CD4-positive, CD25-positive, alpha-beta regulatory T cell (primary cell): ENCODE measurements around the gene SCYL3. TPM values are rescaled to one million over a fixed set of nuclear protein-coding genes. Genes with fewer than 3 reads are reported as not detected.

Source experiments
- ATAC-seq, 2 donors: fragments of 150-1000 bp; cut with Tn5 transposase; one replicate each; pipeline ENCODE4 v1.10.0; 2021; ENCODE audit warnings: low read depth in 2 of 2, moderate number of reproducible peaks in 2 of 2, moderate library complexity in 1 of 2
- DNase-seq, 3 donors: peaks; one replicate each; pipeline versions ENCODE4 v3.0.0 to v3.0.0-alpha.2; 2012 to 2022; ENCODE audit warnings: mixed read lengths in 1 of 3
- H3K27ac ChIP-seq: one replicate; pipeline ENCODE4 v1.7.0; 2013; ENCODE audit warnings: mild to moderate bottlenecking, low read length; ENCODE audit not compliant: insufficient read depth, poor library complexity, severe bottlenecking
- H3K27me3 ChIP-seq: one replicate; pipeline ENCODE4 v1.7.0; 2013; ENCODE audit warnings: low read length; ENCODE audit not compliant: control insufficient read depth, insufficient read depth
- H3K36me3 ChIP-seq: one replicate; pipeline ENCODE4 v1.7.0; 2013; ENCODE audit warnings: mild to moderate bottlenecking, low read length, moderate library complexity; ENCODE audit not compliant: control insufficient read depth, insufficient read depth
- H3K4me1 ChIP-seq: 2 replicates; pipeline ENCODE4 v1.7.0; 2013; ENCODE audit warnings: mild to moderate bottlenecking, low read length; ENCODE audit not compliant: insufficient read depth, control insufficient read depth, poor library complexity, severe bottlenecking
- H3K4me3 ChIP-seq: one replicate; pipeline ENCODE4 v1.7.0; 2013; ENCODE audit warnings: low read depth, mild to moderate bottlenecking, low read length, moderate library complexity
- H3K9me3 ChIP-seq, 2 experiments: 1 replicate in 1 of 2; 2 replicates in 1 of 2; pipeline ENCODE4 v1.7.0; 2013; ENCODE audit warnings: low read length in 2 of 2, mild to moderate bottlenecking in 1 of 2, moderate library complexity in 1 of 2; ENCODE audit not compliant: control insufficient read depth in 2 of 2
- H3K27ac Mint-ChIP-seq, 3 donors: one replicate each; pipeline ENCODE4 v1.8.0; 2020 to 2022; ENCODE audit warnings: mild to moderate bottlenecking in 3 of 3, mixed read lengths in 3 of 3, moderate library complexity in 2 of 3
- H3K27me3 Mint-ChIP-seq: one replicate; pipeline ENCODE4 v1.8.0; 2022; ENCODE audit warnings: mild to moderate bottlenecking, mixed read lengths
- H3K36me3 Mint-ChIP-seq: one replicate; pipeline ENCODE4 v1.8.0; 2020; ENCODE audit warnings: mixed read lengths
- H3K4me1 Mint-ChIP-seq, 4 donors: one replicate each; pipeline ENCODE4 v1.8.0; 2020 to 2022; ENCODE audit warnings: mixed read lengths in 4 of 4, mild to moderate bottlenecking in 1 of 4
- H3K4me3 Mint-ChIP-seq, 4 donors: one replicate each; pipeline ENCODE4 v1.8.0; 2020 to 2022; ENCODE audit warnings: mild to moderate bottlenecking in 4 of 4, mixed read lengths in 4 of 4, moderate library complexity in 3 of 4
- H3K9me3 Mint-ChIP-seq, 7 donors: one replicate each; pipeline ENCODE4 v1.8.0; 2020 to 2022; ENCODE audit warnings: mixed read lengths in 7 of 7, mild to moderate bottlenecking in 3 of 7, moderate library complexity in 2 of 7
- polyA plus RNA-seq, 4 donors: library from polyadenylated mRNA; unstranded; fragments of 300-500 nt; fragmentation: Illumina TruSeq; gene quantifications; one replicate each; pipeline ENCODE4 v1.2.3, GENCODE V29; 2021
- total RNA-seq: library from RNA; stranded (reverse); gene quantifications from one replicate; pipeline ENCODE4 v1.2.3, GENCODE V29; 2022

SCYL3 gene, protein sequence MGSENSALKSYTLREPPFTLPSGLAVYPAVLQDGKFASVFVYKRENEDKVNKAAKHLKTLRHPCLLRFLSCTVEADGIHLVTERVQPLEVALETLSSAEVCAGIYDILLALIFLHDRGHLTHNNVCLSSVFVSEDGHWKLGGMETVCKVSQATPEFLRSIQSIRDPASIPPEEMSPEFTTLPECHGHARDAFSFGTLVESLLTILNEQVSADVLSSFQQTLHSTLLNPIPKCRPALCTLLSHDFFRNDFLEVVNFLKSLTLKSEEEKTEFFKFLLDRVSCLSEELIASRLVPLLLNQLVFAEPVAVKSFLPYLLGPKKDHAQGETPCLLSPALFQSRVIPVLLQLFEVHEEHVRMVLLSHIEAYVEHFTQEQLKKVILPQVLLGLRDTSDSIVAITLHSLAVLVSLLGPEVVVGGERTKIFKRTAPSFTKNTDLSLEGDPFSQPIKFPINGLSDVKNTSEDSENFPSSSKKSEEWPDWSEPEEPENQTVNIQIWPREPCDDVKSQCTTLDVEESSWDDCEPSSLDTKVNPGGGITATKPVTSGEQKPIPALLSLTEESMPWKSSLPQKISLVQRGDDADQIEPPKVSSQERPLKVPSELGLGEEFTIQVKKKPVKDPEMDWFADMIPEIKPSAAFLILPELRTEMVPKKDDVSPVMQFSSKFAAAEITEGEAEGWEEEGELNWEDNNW
- total RNA-seq: 14.0 TPM
- polyA plus RNA-seq: 10 to 100 TPM; 14.4 to 18.9 (median 15.1) TPM

DNA sequence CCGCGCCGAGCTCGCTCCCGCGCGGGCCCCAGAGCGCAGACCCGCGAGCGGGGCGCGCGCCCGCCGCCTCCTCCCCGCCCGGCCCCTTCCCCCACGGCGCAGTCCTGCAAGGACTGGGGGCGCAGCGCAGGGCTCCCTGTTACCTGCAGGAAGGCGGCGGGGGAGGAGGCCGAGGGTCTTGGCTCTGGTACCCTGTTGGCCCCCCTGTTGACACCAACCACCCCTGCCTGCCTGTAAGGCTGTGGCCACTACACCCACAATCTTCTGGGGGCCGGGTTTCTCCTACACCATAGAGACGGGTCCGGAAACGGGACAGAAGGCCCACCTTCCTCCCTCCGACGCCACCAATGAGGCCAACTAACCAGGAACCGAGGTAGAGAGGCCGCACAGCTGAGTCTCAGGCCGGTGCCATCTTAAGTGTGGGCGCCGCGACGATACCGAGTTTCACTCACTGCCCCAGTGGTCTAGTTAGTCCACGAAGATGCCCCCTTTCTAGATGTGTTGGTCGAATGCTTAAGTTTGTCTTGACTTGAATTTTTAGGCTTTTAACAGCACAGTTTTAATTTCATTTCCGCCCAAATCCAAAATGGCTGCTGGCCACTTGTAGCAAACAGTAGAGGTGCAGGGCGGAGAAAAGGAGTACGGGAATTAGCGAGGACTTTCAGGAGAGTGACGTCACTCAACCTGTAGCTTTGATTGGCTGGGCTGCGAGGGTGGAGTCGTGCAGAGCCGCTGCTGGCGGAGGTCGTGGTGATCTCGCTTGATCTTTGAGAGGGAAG is at the start of gene SCYL3:
TSS of gene SCYL3 (minus strand) at position 252 of the 779 bp plus-strand sequence. CDS start 5,056 bp downstream, outside the sequence.
- Mint-ChIP-seq H3K9me3 (no peaks in the 10 kb centered on the region), H3K27me3 (peaks cover 15% of the 10 kb centered on the region), H3K4me3 (peak within 1 kb of the TSS; percentile 94 to 97 (median 96)), H3K36me3 (peaks cover 6% of the 10 kb centered on the region), H3K27ac (peak within 1 kb of the TSS; percentile 99 to 100 (median 100)), H3K4me1 (peaks cover 32 to 48% (median 43%) of the 10 kb centered on the region in 4 donors)
- peak within 1 kb of the TSS; percentile 96 for H3K4me3 ChIP-seq
- no peaks in the 10 kb centered on the region for H3K9me3 ChIP-seq
- DNase-seq: peak; percentile 89 to 98 (median 96)
- H3K36me3 ChIP-seq: no peaks in the 10 kb centered on the region
- peaks cover 6% of the 10 kb centered on the region for H3K27me3 ChIP-seq
- peak within 1 kb of the TSS; percentile 98 for H3K27ac ChIP-seq
- peak; percentile 84 to 87 for ATAC-seq
- H3K4me1 ChIP-seq: peaks cover 26% of the 10 kb centered on the region

DNA sequence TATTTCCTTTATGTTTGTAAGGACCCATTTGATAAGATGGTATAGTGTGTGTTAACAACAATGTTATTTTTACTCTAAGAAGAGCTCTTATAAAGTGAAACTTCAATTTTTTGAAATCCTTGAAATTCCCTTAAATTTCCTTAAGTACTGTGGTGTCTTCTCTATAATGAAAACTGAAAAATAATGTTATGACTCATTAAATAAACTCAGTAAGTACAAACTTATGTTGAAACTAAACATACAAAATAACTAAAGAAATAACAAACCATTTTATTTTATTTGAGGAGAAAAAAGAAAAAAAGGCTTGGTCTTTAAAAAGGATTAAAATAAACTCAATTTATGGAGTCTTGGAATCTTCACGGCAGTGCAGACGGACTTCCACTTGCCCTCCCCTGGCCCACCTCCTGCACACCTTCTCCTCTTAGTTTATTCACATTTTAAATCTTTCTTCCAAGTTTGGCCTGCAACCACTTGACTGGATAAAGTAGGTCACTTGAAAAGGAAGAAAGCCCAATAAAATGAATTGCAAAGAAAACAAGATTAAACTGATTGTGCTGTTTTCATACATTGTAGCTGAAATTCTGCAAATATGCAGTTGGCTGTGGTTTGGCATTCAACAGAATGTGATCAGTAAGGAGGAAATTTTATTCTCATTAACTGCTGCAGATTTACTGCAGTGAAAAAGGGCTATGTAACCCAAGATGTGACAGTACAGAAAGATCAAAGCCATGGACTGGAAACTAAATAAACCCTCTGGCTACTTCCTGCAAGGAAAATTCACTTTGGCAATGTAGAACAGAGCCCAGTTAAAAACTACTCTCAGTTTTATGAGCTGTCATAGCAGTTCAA is 48.5 kb upstream of the SCYL3 start:
- H3K36me3 Mint-ChIP-seq: peaks cover 3% of the 10 kb centered on the region
- Histone ChIP-seq H3K36me3 (peaks cover 7% of the 10 kb centered on the region), H3K27me3 (no peaks in the 10 kb centered on the region), H3K4me1 (no peaks in the 10 kb centered on the region), H3K27ac (no peak overlapping the region), H3K9me3 (no peaks in the 10 kb centered on the region), H3K4me3 (no peak overlapping the region)
- H3K27me3 Mint-ChIP-seq: no peaks in the 10 kb centered on the region
- H3K4me3 Mint-ChIP-seq: no peak overlapping the region
- no peaks in the 10 kb centered on the region for H3K9me3 Mint-ChIP-seq
- no peak overlapping the region for H3K27ac Mint-ChIP-seq
- no peak for DNase-seq
- no peak for ATAC-seq
- H3K4me1 Mint-ChIP-seq: peaks cover 0 to 4% (median 0%) of the 10 kb centered on the region in 4 donors

DNA sequence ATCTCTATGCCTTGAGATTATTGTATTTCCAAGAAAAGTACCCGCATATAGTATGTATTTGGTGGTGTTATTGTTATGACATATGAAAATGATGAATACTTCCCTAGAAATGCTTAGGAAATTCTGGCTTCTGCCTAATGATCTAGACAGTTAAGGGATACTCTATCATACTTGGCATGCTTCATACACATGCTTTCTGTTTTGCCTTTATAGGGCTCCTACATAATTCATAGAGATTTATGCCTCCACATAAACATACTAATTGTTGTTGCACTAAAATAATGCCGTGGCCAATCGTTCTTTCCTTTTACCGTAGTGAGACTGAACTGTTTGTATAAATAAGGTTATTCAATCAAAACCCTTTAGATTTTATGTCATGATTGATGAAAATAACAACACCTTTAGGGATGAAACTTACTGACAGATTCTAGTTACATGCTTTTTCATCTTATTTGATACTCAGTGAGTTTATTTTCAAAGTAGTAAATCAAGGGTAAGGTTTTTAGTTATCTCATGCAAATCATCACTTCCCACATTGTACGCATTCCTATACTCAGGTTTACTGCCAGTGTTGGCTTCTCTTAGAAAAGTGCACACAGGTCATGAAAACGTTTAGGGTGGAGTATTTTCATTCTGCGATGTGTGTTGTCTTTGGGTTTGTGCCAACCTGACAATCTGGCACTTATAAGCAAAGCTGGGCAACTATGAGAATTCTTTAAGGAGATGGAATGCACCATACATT is 40.5 kb upstream of the SCYL3 start:
- H3K27ac Mint-ChIP-seq: peak overlapping the region in 1 of 3 donors; percentile 18

DNA sequence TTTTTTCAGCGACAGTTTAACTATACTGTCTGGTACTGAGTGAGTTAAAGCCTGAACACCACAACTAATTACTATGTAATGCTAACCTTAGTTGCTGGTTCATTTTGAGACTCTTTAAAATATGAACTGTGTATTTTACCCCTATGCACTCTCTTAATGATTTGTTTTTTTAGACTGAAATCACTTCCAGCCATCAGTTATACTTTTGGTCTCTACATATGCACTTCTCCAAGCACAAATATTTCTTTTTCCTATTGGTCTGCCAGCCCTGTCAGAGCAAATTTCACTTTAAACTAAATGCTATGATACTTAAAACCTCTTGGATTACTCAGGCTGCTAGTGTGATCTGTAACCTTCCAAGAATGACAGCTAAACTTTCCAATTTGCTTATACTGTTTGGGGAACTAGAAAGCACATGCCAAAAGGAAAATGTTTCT is 38.1 kb upstream of the SCYL3 start:
- Mint-ChIP-seq H3K4me3 (no peak overlapping the region), H3K36me3 (no peaks in the 10 kb centered on the region), H3K9me3 (no peaks in the 10 kb centered on the region), H3K4me1 (peaks cover 3 to 13% (median 4%) of the 10 kb centered on the region in 4 donors), H3K27ac (no peak overlapping the region), H3K27me3 (no peaks in the 10 kb centered on the region)
- H3K4me3 ChIP-seq: no peak overlapping the region
- no peaks in the 10 kb centered on the region for H3K36me3 ChIP-seq
- H3K27ac ChIP-seq: no peak overlapping the region
- no peaks in the 10 kb centered on the region for H3K9me3 ChIP-seq
- no peaks in the 10 kb centered on the region for H3K27me3 ChIP-seq
- DNase-seq (no peak), ATAC-seq (no peak)
- H3K4me1 ChIP-seq: no peaks in the 10 kb centered on the region

More for the DNA sequence above, 40.5 kb upstream of the SCYL3 start:
- no peaks in the 10 kb centered on the region for H3K4me1 ChIP-seq
- peaks cover 3% of the 10 kb centered on the region for H3K36me3 Mint-ChIP-seq
- no peaks in the 10 kb centered on the region for H3K27me3 Mint-ChIP-seq
- no peaks in the 10 kb centered on the region for H3K9me3 ChIP-seq
- H3K27me3 ChIP-seq: no peaks in the 10 kb centered on the region
- no peaks in the 10 kb centered on the region for H3K36me3 ChIP-seq
- peaks cover 0 to 4% (median 0%) of the 10 kb centered on the region in 4 donors for H3K4me1 Mint-ChIP-seq
- H3K27ac ChIP-seq: no peak overlapping the region
- no peak overlapping the region for H3K4me3 Mint-ChIP-seq
- no peak overlapping the region for H3K4me3 ChIP-seq
- no peaks in the 10 kb centered on the region for H3K9me3 Mint-ChIP-seq
- no peak for DNase-seq
- no peak for ATAC-seq

DNA sequence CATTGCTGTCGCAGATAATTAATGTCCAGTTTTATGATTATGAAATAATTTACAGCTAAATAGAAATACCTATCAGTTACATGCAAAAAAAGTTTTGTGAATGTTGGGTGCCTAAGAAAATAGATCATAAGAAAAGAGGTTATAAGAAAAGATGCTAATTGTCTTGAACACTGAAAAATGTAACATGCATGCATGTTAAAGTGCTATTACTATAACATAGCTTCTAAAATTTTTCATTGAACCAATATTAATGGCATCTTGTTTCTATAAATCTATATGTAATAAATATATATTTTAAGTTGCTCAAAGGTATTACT is 35.5 kb upstream of the SCYL3 start:
- Mint-ChIP-seq H3K36me3 (no peaks in the 10 kb centered on the region), H3K4me1 (peaks cover 8 to 22% (median 9%) of the 10 kb centered on the region in 4 donors), H3K27me3 (no peaks in the 10 kb centered on the region), H3K4me3 (no peak overlapping the region), H3K27ac (no peak overlapping the region), H3K9me3 (no peaks in the 10 kb centered on the region)
- H3K36me3 ChIP-seq: no peaks in the 10 kb centered on the region
- H3K4me3 ChIP-seq: no peak overlapping the region
- H3K4me1 ChIP-seq: no peaks in the 10 kb centered on the region
- no peak for ATAC-seq
- H3K9me3 ChIP-seq: no peaks in the 10 kb centered on the region
- DNase-seq: no peak
- no peak overlapping the region for H3K27ac ChIP-seq
- no peaks in the 10 kb centered on the region for H3K27me3 ChIP-seq

DNA sequence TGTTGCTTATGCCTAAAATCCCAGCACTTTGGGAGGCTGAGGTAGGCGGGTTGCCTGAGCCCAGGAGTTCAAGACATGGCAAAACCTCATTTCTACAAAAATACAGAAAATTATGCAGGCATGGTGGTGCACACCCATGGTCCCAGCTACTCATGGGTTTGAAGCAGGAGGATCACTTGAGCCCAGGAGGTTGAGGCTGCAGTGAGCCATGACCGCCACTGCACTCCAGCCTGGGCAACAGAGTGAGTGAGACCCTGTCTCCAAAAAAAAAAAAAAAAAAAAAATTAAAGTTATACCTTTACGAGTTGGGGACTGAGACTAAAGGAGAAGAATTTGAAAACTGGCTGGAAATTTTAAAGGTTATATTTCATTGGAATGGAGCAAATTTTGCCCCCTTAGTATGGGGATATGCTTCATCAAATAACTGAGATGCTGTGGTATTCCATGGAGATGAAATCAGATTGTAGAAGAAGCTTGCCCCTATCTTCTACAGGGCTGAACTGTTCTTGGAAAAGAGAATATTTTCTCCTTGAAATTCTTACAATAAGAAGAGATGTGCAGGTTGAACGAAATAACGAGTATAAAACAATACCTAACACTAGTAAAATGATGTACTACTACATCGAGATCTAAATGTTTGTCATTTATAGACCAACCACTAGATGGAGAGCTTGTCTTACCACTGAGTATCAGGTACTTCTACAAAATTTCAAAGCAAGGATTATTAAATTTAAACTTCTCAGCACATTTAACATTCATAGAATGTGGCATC is 34.9 kb upstream of the SCYL3 start:
- Mint-ChIP-seq H3K4me3 (no peak overlapping the region), H3K4me1 (peaks cover 8 to 22% (median 9%) of the 10 kb centered on the region in 4 donors), H3K36me3 (no peaks in the 10 kb centered on the region), H3K27me3 (no peaks in the 10 kb centered on the region), H3K9me3 (no peaks in the 10 kb centered on the region), H3K27ac (no peak overlapping the region)
- Histone ChIP-seq H3K4me1 (no peaks in the 10 kb centered on the region), H3K9me3 (no peaks in the 10 kb centered on the region), H3K36me3 (no peaks in the 10 kb centered on the region), H3K4me3 (no peak overlapping the region), H3K27me3 (no peaks in the 10 kb centered on the region), H3K27ac (no peak overlapping the region)
- ATAC-seq (peak; percentile 60 to 74), DNase-seq (peak in 2 of 3 donors; percentile 62 to 65)
